ENCODE data around the gene CES5A. TPM values are rescaled to one million over a fixed set of nuclear protein-coding genes. Genes with fewer than 3 reads are reported as not detected.

CES5A gene
- 1.2 TPM for polyA plus RNA-seq (2012; ENCODE audit: insufficient read depth, insufficient read length, low read depth)

- H3K9me3 ChIP-seq, result no peaks in the 10 kb centered on the region
- no peak within 1 kb of the TSS for H3K4me3 ChIP-seq (ENCODE audit: low read depth, low read length)
- no peaks in the 10 kb centered on the region for H3K4me1 ChIP-seq
- H3K27me3 ChIP-seq, result peaks cover 4% of the 10 kb centered on the region; the same call in 1 of the 2 replicates
- TF ChIP-seq CTCF (IDR thresholded peaks at IDR 0.05; ENCODE audit: low read depth, low read length), result no peak
- DNase-seq, result no peak
- no peaks in the 10 kb centered on the region for H3K36me3 ChIP-seq
Measured at GRCh38 chr16:55875273-55875672, at the start of gene CES5A. Gene CES5A, minus strand, starts transcription at chr16:55875373. Its CDS starts 152 bp downstream, at chr16:55875221.

GRCh38 chr16:55922662-55923061 lies 47.5 kb upstream of the CES5A start:
- H3K4me3 ChIP-seq (ENCODE audit: low read depth, low read length), result no peak overlapping the region
- TF ChIP-seq CTCF (IDR thresholded peaks at IDR 0.05; ENCODE audit: low read depth, low read length), result no peak

GRCh38 chr16:55917373-55918160 lies 42.4 kb upstream of the CES5A start:
- Histone ChIP-seq H3K27me3 (peaks cover 6% of the 10 kb centered on the region; the same call in 1 of the 2 replicates), H3K4me1 (no peaks in the 10 kb centered on the region; the same call in 1 of the 2 replicates), H3K36me3 (no peaks in the 10 kb centered on the region), H3K9me3 (no peaks in the 10 kb centered on the region), H3K4me3 (ENCODE audit: low read depth, low read length) (no peak overlapping the region)
- no peak for DNase-seq
- no peak for TF ChIP-seq CTCF (IDR thresholded peaks at IDR 0.05; ENCODE audit: low read depth, low read length)

More at GRCh38 chr16:55922662-55923061, 47.5 kb upstream of the CES5A start:
- Histone ChIP-seq H3K36me3 (no peaks in the 10 kb centered on the region), H3K27me3 (peaks cover 28% of the 10 kb centered on the region), H3K9me3 (no peaks in the 10 kb centered on the region), H3K4me1 (no peaks in the 10 kb centered on the region)
- DNase-seq, result no peak

GRCh38 chr16:55915096-55915827 lies 40.1 kb upstream of the CES5A start:
- no peak for DNase-seq
- Histone ChIP-seq H3K36me3 (no peaks in the 10 kb centered on the region), H3K9me3 (no peaks in the 10 kb centered on the region), H3K4me1 (no peaks in the 10 kb centered on the region; the same call in 1 of the 2 replicates), H3K4me3 (ENCODE audit: low read depth, low read length) (no peak overlapping the region), H3K27me3 (no peaks in the 10 kb centered on the region)
- TF ChIP-seq CTCF (IDR thresholded peaks at IDR 0.05; ENCODE audit: low read depth, low read length), result no peak

- TF ChIP-seq CTCF (IDR thresholded peaks at IDR 0.05; ENCODE audit: low read depth, low read length), result no peak
- DNase-seq, result no peak
Measured at GRCh38 chr16:55914383-55914782, 39.2 kb upstream of the CES5A start.

More at GRCh38 chr16:55914383-55914782, 39.2 kb upstream of the CES5A start:
- H3K9me3 ChIP-seq, result no peaks in the 10 kb centered on the region
- no peaks in the 10 kb centered on the region; the same call in 1 of the 2 replicates for H3K4me1 ChIP-seq
- no peak overlapping the region for H3K4me3 ChIP-seq (ENCODE audit: low read depth, low read length)
- H3K36me3 ChIP-seq, result no peaks in the 10 kb centered on the region
- no peaks in the 10 kb centered on the region for H3K27me3 ChIP-seq

Data from BE2C (cell line).